Heart left ventricle (tissue), 16 donors: ENCODE measurements around the gene PLG. TPM values are rescaled to one million over a fixed set of nuclear protein-coding genes. Genes with fewer than 3 reads are reported as not detected.
"Not testable (repeated sequence)": the region's sequence is repeated elsewhere in the genome, so short reads cannot be mapped to it uniquely, and the experiment has no call there.

ENCODE experiments used
- ATAC-seq, 4 donors: fragments of 200-7000 bp; cut with Tn5 transposase; one replicate each; pipeline ENCODE4 v1.9.1; 2020 to 2022; ENCODE audit warnings: moderate library complexity in 4 of 4, mild to moderate bottlenecking in 3 of 4, moderate number of reproducible peaks in 1 of 4
- DNase-seq, 5 donors: peaks; one replicate each; pipeline ENCODE4 v3.0.0-alpha.2; 2020
- H3K27ac ChIP-seq, 12 donors: fragments of 200-600 bp; sonication (generic) in 4 of 12; one replicate each; pipeline versions ENCODE4 v1.5.0 to v1.8.0; 2016 to 2022; ENCODE audit warnings: mild to moderate bottlenecking in 2 of 12
- H3K27me3 ChIP-seq, 9 donors: fragments of 200-600 bp; sonication (generic) in 2 of 9; one replicate each; pipeline versions ENCODE4 v1.5.1 to v1.8.0; 2016 to 2022; ENCODE audit warnings: mild to moderate bottlenecking in 3 of 9
- H3K36me3 ChIP-seq, 9 donors: fragments of 200-600 bp; sonication (generic) in 2 of 9; one replicate each; pipeline versions ENCODE4 v1.5.0 to v1.8.0; 2018 to 2022; ENCODE audit warnings: mild to moderate bottlenecking in 2 of 9
- H3K4me1 ChIP-seq, 12 donors: fragments of 200-600 bp; sonication (generic) in 4 of 12; one replicate each; pipeline versions ENCODE4 v1.5.0 to v1.8.0; 2016 to 2022; ENCODE audit warnings: mild to moderate bottlenecking in 3 of 12
- H3K4me3 ChIP-seq, 12 donors: fragments of 200-600 bp; sonication (generic) in 4 of 12; one replicate each; pipeline versions ENCODE4 v1.5.0 to v1.8.0; 2017 to 2022; ENCODE audit warnings: mild to moderate bottlenecking in 9 of 12, moderate library complexity in 4 of 12
- H3K9me3 ChIP-seq, 12 donors: fragments of 200-600 bp; sonication (generic) in 4 of 12; one replicate each; pipeline versions ENCODE4 v1.5.0 to v1.8.0; 2016 to 2022; ENCODE audit warnings: mild to moderate bottlenecking in 1 of 12
- CTCF ChIP-seq, 12 donors: fragments of 200-600 bp; sonication (generic) in 4 of 12; IDR thresholded peaks; one replicate each; pipeline versions ENCODE4 v1.5.0 to v1.8.0; 2018 to 2022; ENCODE audit warnings: antibody characterized with exemption in 12 of 12, mild to moderate bottlenecking in 5 of 12
- POLR2A ChIP-seq, 2 donors: fragments of 450-650 bp; IDR thresholded peaks; one replicate each; pipeline ENCODE4 v1.6.1; 2017; ENCODE audit warnings: antibody characterized with exemption in 2 of 2, mild to moderate bottlenecking in 2 of 2, moderate library complexity in 2 of 2
- WGBS, 4 donors: extraction: QIAGEN DNeasy Blood & Tissue Kit in 2 of 4; methylation state at CpG; one replicate each; pipeline versions ENCODE4 v1.1.5 to v1.1.7; 2013 to 2018; 5-methylcytosine and 5-hydroxymethylcytosine counted together
- intact Hi-C, 10 donors: fragments of 100-400 bp; cut with DNase I; formaldehyde crosslinking; loops; one replicate each; pipeline versions ENCODE4 v1.11.1 to v1.14.2; 2022
- polyA plus RNA-seq, 2 donors: library from polyadenylated mRNA; stranded (reverse); fragments of 200-250 nt; gene quantifications; one replicate each; pipeline ENCODE4 v1.2.3, GENCODE V29; 2013
- total RNA-seq, 9 donors: library from RNA; depleted of rRNA in 2 of 9; stranded (reverse); fragments of >200 nt in 2 of 9; fragmentation: NEBNext Ultra II Directional in 3 of 9; extraction: Animal tissue kit (Norgen Biotek cat#: 25700) in 3 of 9; gene quantifications; one replicate each; pipeline versions ENCODE4 v1.1.0 to v1.2.4, GENCODE V29; 2016 to 2023
- donor health status: ischemic (EF 13 %, LVEDD 7.1; RV severe dilation, severe dysfunction).
- donor health status: healthy with polysubstance abuse.
- donor health status: DM: no; HTN: yes; CAD: no.
- donor health status: DM: no; HTN: no; CAD: no.
- donor health status: ischemic (EF 25% LVEDD 6.9; RV normal size, moderate dysfunction).
- donor health status: ischemic (EF 25% LVEDD 5.7; RV mildly dilated, moderate dysfunction).
- donor health status: healthy.
- donor health status: DM: yes; HTN: yes; CAD: no.
- donor health status: ischemic (EF 35%, LVEDD 5.7; RV mildly dilated, moderate dysfunction).
- donor health status: nonischemic (EF 11% LVEDD 7.7; RV severe dilation, severe dysfunction).
- donor health status: DM: yes; HTN: yes; CAD: no.
- donor health status: PGD.
- donor health status: ischemic (EF 29% LVEDD 5.4; RV normal size, mild dysfunction).
- donor health status: nonischemic (EF 23%, LVEDD 6.1; RV moderate dilation, normal function).

PLG gene
- total and polyA plus RNA-seq, 11 donors, result 0.03 to 0.44 TPM; not detected in 9

- peak in 1 of 4 donors; percentile 48 for ATAC-seq
- 11 to 29% (median 18%) methylated on average over 18 to 42 of the region's 42 CpGs for WGBS, 4 donors
- intact Hi-C loops, result no loop called here
- Histone ChIP-seq H3K27me3 (peaks cover 0 to 10% (median 5%) of the 10 kb centered on the region in 9 donors), H3K4me1 (peaks cover 0 to 6% (median 0%) of the 10 kb centered on the region in 12 donors), H3K36me3 (no peaks in the 10 kb centered on the region), H3K27ac (no peak overlapping the region), H3K4me3 (no peak overlapping the region), H3K9me3 (peaks cover 0 to 5% (median 0%) of the 10 kb centered on the region in 12 donors)
- TF ChIP-seq CTCF (IDR thresholded peaks at IDR 0.05), result no peak
- no peak for TF ChIP-seq POLR2A (IDR thresholded peaks at IDR 0.05)
- no peak for DNase-seq
These were observed 23.2 kb upstream of the PLG start for GRCh38 chr6:160678744-160679401.

- no peak for TF ChIP-seq POLR2A (IDR thresholded peaks at IDR 0.05)
- peak in 2 of 12 donors; percentile 11 to 12 for TF ChIP-seq CTCF (IDR thresholded peaks at IDR 0.05)
- intact Hi-C loops, result no loop called here
- no peaks in the 10 kb centered on the region for H3K36me3 ChIP-seq
- no peak overlapping the region for H3K4me3 ChIP-seq
- no peak overlapping the region for H3K27ac ChIP-seq
- DNase-seq, result no peak
- 5 to 10% (median 7%) methylated on average over 12 to 14 of the region's 14 CpGs for WGBS, 4 donors
- H3K4me1 ChIP-seq, result peaks cover 0 to 6% (median 0%) of the 10 kb centered on the region in 12 donors
- peaks cover 0 to 5% (median 0%) of the 10 kb centered on the region in 12 donors for H3K9me3 ChIP-seq
- peak in 1 of 4 donors; percentile 22 for ATAC-seq
- H3K27me3 ChIP-seq, result peaks cover 0 to 10% (median 5%) of the 10 kb centered on the region in 9 donors
These were observed 22.7 kb upstream of the PLG start for GRCh38 chr6:160679402-160679769.

- H3K9me3 ChIP-seq, H3K36me3 ChIP-seq, H3K4me3 ChIP-seq, H3K27ac ChIP-seq, intact Hi-C loops, H3K4me1 ChIP-seq, DNase-seq, H3K27me3 ChIP-seq, ATAC-seq: not testable (repeated sequence)
- 89 to 96% (median 91%) methylated on average over 22 to 29 of the region's 32 CpGs for WGBS, 4 donors
These were observed 16.8 kb upstream of the PLG start for GRCh38 chr6:160685101-160685761.

- Histone ChIP-seq H3K4me3 (no peak overlapping the region), H3K9me3 (no peaks in the 10 kb centered on the region), H3K27ac (no peak overlapping the region), H3K27me3 (no peaks in the 10 kb centered on the region), H3K4me1 (no peaks in the 10 kb centered on the region), H3K36me3 (no peaks in the 10 kb centered on the region)
- intact Hi-C loops, result no loop called here
- DNase-seq (no peak), ATAC-seq (no peak)
- WGBS, 4 donors, result 79 to 81% (median 79%) methylated on average over 5 of the region's 5 CpGs
- TF ChIP-seq POLR2A (IDR thresholded peaks at IDR 0.05), result no peak
- TF ChIP-seq CTCF (IDR thresholded peaks at IDR 0.05), result no peak
These were observed 16.1 kb upstream of the PLG start for GRCh38 chr6:160685762-160686450.
